Posterior vena cava (tissue), 2 donors: Measurements from ENCODE around the gene HBE1. TPM values are rescaled to one million over a fixed set of nuclear protein-coding genes. Genes with fewer than 3 reads are reported as not detected.
"Not testable (repeated sequence)": the region's sequence is repeated elsewhere in the genome, so short reads cannot be mapped to it uniquely, and the experiment has no call there.

Source experiments
- DNase-seq: peaks from one replicate; pipeline ENCODE4 v3.0.0-alpha.2; 2020; ENCODE audit warnings: low spot score
- intact Hi-C, 2 donors: fragments of 100-400 bp; cut with DNase I; formaldehyde crosslinking; loops; one replicate each; pipeline versions ENCODE4 v1.14.1 to v1.14.2; 2022 to 2023
- long read RNA-seq, 2 donors: library from polyadenylated mRNA; unstranded; transcript quantifications; one replicate each; pipeline ENCODE4 v2.0.0, GENCODE V29; 2020 to 2021
- total RNA-seq, 2 donors: library from RNA; stranded (reverse); fragmentation: NEBNext Ultra II Directional; extraction: Animal tissue kit (Norgen Biotek cat#: 25700); gene quantifications; one replicate each; pipeline ENCODE4 v1.2.1, GENCODE V29; 2021
- donor health status: DM: yes; HTN: yes; CAD: no.
- donor health status: DM: yes; HTN: yes; CAD: no.

Gene HBE1
- total RNA-seq: not detected
- long read RNA-seq, donor 1: 0 reads
- long read RNA-seq, donor 2: 0 reads

DNA sequence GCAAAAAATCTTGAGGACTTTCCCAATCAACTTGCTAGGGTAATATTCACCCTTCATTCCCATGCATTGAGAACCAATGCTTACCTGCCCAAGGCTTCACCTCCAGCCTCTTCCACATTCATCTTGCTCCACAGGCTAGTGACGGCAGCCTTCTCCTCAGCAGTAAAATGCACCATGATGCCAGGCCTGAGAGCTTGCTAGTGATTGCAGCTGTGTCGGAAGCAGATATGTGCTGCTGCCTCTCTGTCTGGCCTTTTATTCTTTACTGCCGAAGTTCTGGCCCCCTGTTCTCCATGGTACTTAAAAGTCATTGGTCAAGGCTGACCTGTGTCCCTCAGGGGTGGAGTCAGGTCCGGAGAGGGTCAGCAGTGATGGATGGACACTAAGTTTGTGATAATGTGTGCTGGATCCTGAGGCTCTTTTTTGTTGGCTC, at the start of gene HBE1:
HBE1 (minus strand) TSS at position 231 of the 433 bp plus-strand sequence; CDS start at position 176, 55 bp downstream.
- no peak for DNase-seq
- intact Hi-C loops: loop anchor here in 1 of 2 donors (10.0 kb wide), 1 partner anchor 825 kb away; the partner anchor contains the start of gene OR52K2

DNA sequence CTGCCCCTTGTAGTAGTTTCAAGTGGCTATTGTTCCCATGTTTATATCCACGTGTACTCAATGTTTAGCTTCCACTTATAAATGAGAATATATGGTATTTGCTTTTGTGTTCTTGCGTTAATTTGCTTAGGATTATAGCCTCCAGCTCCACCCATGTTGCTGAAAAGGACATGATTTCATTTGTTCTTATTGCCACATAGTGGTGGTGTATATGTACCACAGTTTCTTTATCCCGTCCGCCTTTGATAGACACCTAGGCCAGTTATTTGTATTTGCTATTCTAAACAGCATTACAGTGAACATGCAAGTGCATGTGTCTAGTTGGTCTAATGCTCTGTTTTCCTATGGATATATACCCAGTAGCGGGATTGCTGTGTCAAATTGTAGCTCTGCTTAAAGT, 47.5 kb upstream of the HBE1 start:
- intact Hi-C loops: no loop called here
- no peak for DNase-seq

DNA sequence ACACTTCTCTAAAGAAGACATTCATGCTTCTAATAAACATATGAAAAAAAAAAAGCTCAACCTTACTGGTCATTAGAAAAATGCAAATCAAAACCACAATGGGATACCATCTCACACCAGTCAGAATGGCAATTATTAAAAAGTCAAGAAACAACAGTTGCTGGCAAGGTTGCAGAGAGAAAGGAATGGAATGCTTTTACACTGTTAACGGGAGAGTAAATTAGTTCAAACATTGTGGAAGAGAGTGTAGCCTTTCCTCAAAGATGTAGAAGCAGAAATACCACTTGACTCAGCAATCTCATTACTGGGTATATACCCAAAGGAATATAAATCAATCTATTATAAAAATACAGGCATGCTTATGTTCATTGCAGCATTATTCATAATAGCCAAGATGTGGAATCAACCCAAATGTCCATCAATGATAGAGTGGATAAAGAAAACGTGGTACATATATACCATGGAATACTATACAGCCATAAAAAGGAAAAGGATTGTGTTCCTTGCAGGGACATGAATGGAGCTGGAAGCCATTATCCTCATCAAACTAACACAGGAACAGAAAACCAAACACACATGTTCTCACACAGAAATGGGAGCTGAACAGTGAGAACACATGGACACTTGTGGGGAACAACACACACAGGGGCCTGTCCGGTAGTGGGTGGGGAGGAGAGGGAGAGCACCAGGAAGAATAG, 43.7 kb upstream of the HBE1 start:
- intact Hi-C loops, DNase-seq: not testable (repeated sequence)

DNA sequence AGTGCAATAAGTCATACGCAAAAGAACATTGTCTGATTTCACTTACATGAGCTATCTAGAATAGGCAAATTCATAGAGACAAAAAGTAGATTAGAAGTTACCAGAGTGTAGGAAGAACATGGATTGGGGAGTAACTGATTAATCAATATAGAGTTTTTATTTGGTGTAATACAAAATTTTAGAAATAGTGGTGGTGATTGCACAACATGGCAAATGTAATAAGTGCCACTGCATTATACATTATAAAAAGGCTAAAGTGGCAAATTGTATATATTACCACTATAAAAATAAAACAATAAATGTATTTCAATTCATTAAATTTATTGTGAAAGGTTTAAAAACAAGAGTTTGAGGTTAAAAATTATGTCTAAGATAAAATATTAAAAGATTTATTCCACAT, 40.7 kb upstream of the HBE1 start:
- intact Hi-C loops: no loop called here
- DNase-seq: no peak

DNA sequence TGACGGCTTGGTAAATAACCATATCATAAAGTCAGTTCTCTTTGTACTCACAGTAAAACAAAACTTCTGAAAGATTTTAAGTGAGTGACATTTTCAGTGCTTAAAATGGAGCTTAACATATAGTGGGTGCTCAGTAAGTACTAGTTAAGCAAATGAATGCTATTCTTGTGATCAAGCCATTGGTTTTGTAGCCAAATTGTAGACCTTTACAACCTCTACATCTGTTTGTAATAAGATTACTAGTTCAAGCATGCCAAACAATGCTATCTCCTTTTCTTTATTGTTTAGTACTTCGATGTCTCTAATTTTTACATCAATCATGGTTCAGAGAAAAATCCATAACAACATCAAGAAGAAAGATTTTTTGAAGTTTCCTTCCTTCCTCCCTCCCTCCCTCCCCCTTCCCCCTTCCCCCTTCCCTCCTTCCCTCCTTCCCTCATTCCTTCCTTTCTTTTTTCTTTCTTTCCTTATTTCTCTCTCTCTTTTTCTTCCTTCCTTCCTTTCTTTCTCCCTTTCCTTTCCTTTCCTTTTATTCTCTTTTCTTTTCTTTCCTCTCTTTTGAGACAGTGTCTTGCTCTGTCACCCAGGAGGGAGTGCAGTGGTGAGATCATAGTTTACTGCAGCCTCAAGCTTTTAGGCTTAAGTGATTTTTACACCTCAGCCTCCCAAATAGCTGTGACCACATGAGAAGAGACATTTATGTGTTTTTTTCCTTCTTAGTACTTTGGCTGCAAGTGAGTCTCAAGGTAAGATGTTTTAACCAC, 37.7 kb upstream of the HBE1 start:
- DNase-seq: no peak
- intact Hi-C loops: no loop called here

DNA sequence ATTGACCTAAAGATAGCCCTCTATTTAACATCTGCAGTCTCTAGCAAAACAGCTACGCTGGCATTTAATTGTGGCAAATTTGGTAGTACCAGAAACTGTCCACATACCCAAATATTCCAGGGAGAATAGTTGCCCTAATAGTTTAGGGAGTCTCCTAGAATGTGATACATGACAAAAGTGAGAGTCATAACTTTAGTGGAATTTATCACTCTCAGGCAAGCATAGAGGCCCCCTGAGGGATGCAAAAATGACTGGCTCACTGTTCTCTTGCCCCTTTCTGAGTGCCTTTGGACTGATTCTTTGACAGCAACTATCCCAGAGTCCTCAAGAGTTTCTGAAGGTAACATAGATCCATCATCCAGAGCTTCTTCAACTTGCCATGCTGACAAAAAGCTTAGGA, 34.3 kb upstream of the HBE1 start:
- intact Hi-C loops: no loop called here
- DNase-seq: no peak

GRCh38 chr11:5303626-5304025, 33.9 kb upstream of the HBE1 start:
- intact Hi-C loops: no loop called here

DNA sequence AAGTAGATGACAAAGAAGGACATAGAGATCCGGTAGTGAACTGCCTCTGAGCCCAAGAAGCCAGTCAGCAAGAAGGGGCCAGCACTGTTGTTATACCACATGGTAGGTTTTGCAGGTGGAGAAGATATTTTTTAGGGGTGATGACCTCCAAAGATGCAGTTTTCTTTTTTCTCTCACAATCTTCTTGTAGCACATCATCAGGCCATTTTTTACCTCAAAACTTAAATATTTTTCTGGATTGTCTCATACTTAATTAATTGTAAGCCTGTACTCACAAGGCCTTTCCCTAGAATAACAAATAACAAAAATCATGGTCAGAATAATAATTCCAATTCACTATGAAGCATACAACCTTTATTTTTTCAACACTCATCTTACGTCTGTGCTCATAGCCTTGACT, 32.1 kb upstream of the HBE1 start, which contains the start of gene OR51B4:
OR51B4 (minus strand) TSS at position 101 of the 400 bp plus-strand sequence; CDS start at position 101, 0 bp downstream.
- intact Hi-C loops: no loop called here
- DNase-seq: no peak

More at GRCh38 chr11:5303626-5304025, 33.9 kb upstream of the HBE1 start:
- no peak for DNase-seq

DNA sequence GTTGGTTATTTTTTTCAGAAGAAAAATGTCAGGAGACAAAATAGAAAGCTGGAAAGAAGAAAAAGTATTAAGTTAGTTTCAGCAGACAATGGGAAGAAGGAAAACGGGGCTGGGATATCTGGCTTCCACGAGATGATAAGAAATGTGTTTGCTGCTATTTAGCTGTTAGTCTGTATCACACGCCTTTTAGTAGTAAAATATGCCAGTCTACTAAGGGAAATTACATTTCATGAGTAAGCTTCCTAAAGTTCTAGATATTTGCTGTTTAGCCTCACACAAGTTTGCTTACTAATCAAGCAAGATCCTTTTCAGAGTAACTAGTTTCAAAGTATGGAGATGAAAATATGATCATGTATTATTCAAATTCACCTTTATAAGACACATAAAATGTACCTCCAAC, 30.5 kb upstream of the HBE1 start:
- no peak for DNase-seq
- intact Hi-C loops: no loop called here

GRCh38 chr11:5298451-5298850, 28.7 kb upstream of the HBE1 start:
- DNase-seq: no peak
- intact Hi-C loops: no loop called here

DNA sequence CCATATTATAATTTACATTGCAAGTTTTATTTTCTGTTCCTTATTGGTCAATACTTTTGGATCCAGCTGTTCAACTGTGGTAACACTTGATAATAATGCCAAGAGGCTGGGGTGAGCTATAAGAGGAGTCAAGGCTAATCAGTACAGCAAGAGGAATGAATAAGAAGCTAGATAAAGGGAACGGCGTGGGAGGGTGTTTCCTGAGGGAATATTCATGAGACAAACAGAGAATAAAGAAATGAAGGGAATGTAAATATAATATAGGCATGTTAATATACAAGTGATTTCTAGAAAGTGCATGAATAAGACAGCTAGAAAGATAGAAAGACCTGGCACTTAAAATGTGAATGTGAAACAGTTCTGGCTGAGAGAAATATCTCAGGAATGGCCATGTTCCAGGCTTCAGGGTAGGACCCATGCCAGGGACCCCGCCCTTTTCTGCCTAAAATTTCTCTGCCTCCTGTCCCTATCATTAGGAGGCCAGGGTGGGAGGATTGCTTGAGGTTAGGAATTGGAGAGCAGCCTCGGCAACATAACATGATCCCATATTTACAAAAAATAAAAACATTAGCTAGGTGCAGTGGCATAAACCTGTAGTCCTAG, 28.1 kb upstream of the HBE1 start:
- intact Hi-C loops: no loop called here
- DNase-seq: no peak

DNA sequence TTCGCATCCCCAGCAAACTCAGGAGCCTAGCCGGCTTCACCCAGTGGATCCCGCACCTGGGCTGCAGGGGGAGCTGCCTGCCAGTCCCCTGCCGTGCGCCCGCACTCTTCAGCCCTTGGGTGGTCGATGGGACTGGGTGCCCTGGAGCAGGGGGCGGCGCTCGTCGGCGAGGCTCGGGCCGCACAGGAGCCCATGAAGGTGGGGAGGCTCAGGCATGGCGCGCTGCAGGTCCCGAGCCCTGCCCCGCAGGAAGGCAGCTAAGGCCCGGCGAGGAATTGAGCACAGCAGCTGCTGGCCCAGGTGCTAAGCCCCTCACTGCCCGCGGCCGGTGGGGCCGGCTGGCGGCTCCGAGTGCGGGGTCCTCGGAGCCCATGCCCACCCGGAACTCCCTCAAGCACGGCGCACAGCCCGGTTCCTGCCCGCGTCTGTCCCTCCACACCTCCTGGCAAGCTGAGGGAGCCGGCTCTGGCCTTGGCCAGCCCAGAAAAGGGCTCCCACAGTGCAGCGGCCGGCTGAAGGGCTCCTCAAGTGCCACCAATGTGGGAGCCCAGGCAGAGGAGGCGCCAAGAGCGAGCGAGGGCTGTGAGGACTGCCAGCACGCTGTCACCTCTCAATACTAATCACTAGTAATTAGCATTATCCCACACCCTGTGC, 24.7 kb upstream of the HBE1 start:
- intact Hi-C loops, DNase-seq: not testable (repeated sequence)

DNA sequence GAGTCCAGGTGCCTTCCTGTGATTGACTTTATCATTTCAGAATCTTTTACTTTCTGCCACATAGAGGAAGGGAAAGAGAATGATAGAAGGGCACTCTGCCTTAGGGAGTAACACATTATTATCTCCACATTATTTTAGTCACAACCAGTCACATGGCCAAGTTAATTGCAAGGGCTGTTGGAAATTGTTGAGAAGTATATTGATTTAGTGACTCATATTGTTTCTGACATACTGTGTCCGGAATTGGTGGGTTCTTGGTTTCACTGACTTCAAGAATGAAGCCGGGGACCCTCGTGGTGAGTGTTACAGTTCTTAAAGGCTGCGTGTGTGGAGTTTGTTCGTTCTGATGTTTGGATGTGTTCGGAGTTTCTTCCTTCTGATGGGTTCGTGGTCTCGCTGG, 23.3 kb upstream of the HBE1 start:
- intact Hi-C loops: no loop called here
- no peak for DNase-seq

- intact Hi-C loops: no loop called here
- no peak for DNase-seq
Measured at GRCh38 chr11:5291207-5291838, 21.6 kb upstream of the HBE1 start.

DNA sequence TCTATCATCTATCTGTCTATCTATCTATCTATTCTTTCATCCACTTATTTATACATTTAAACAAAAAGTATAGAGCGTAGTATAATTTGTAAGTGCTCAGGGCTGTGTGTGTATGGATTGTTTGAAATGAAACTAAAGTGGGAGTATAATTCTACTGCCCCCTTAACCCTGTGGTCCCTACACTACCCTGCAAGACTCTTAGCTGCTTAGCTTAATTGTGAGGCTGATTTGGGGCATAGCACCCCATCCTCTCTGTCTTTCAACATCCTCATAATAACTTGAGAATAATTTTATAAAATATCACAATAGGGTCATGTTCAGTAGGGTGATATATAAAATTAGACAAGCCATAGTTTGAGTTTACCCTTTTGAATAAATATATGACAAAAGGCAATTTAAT, 20.4 kb upstream of the HBE1 start:
- intact Hi-C loops: no loop called here
- DNase-seq: no peak

DNA sequence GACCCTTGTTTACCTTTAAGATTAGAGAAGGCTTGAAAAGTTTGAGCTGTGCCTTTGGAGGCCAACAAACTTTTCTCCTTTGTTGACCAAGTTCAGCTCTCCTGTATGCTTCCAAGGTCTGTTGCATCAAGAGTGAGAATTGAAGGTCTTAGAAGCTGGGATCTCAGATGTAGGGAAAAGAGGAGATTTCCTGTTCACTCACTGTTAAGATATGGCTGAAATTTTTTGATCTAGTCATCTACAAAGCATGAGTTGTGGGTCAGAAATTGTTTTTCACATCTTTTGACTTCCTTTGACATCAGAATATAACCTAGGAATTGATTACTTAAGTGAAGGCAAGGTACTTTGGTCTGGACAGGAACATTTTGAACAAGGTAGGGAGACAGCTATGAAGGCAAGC, 20.0 kb upstream of the HBE1 start:
- intact Hi-C loops: loop anchor here in 1 of 2 donors (10.0 kb wide), 2 partner anchors 85 to 505 kb away; partner anchors contain the start of gene OR51V1
- DNase-seq: no peak

DNA sequence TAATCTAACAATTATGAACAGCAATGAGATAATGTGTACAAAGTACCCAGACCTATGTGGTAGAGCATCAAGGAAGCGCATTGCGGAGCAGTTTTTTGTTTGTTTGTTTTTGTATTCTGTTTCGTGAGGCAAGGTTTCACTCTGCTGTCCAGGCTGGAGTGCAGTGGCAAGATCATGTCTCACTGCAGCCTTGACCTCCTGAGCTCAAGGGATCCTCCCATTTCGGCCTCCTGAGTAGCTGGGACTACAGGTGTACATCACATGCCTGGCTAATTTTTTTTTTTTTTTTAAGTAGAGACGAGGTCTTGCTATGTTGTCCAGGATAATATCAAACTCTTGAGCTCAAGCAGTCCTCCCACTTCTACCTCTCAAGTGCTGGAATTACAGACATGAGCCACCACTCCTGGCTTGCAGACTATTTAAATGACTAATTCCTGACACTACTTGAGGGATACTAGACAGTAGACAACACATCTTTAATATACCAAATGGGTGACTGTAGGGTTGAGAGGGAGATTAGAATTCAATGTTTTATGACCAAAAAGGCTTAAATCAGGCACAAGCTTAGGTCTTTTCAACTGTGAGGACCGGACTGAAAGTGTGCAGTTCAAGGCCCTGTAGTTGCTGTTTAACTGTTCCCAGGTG, 19.3 kb upstream of the HBE1 start:
- intact Hi-C loops: loop anchor here in 1 of 2 donors (10.0 kb wide), 2 partner anchors 84 to 504 kb away; partner anchors contain the start of gene OR51V1
- no peak for DNase-seq

- intact Hi-C loops: loop anchor here in 1 of 2 donors (10.0 kb wide), 2 partner anchors 84 to 504 kb away; partner anchors contain the start of gene OR51V1
- DNase-seq: no peak
Measured at GRCh38 chr11:5288108-5288905, 18.6 kb upstream of the HBE1 start.
